ENCODE measurements around the gene LIN28B. TPM values are rescaled to one million over a fixed set of nuclear protein-coding genes. Genes with fewer than 3 reads are reported as not detected.

LIN28B gene
- not detected for total RNA-seq

DNA sequence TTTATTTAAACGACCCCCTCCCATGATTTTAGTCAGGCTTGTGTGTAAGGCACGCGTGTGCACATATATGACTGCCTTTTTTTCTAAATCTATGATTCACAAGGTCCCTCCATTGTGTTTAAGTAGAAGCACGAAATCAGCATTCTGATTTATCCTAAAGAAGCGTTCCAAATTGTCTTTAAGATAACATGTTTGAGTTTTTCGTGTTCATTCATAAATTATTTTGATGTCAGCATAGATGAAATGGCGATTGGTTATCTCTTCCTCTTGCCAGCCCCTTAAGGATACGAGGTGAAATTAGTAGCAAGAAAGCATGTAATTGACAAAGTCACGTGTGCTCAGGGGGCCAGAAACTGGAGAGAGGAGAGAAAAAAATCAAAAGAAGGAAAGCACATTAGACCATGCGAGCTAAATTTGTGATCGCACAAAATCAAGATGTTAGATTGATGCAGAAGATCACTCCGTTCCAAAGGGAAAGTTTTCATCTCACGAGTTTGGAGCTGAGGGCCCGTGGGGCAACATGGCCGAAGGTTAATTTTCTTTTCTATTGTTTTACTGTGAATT, at the start of gene LIN28B:
TSS of gene LIN28B (plus strand) at position 377 of the 564 bp plus-strand sequence. CDS start at position 521, 144 bp downstream.
- CTCF ChIA-PET: interaction anchor here (1.4 kb wide), 1 partner anchor 12 kb away, joined by 4 read pairs; no protein-coding TSS in a partner anchor
- no peak within 1 kb of the TSS for H3K27ac Mint-ChIP-seq
- H3K27me3 Mint-ChIP-seq (ENCODE audit: low read depth): peaks cover 59% of the 10 kb centered on the region
- H3K4me1 Mint-ChIP-seq (ENCODE audit: low read depth): peaks cover 19% of the 10 kb centered on the region
- peaks cover 3% of the 10 kb centered on the region for H3K36me3 Mint-ChIP-seq (ENCODE audit: low read depth)
- intact Hi-C loops (cut with micrococcal nuclease): no loop called here
- peak within 1 kb of the TSS; percentile 48 for H3K4me3 Mint-ChIP-seq
- no peak for DNase-seq
- H3K9me3 Mint-ChIP-seq: no peaks in the 10 kb centered on the region

GRCh38 chr6:104908031-104908887, 48.6 kb upstream of the LIN28B start:
- H3K27ac Mint-ChIP-seq: no peak overlapping the region
- H3K27me3 Mint-ChIP-seq (ENCODE audit: low read depth): peaks cover 17% of the 10 kb centered on the region
- no peak for DNase-seq
- no peaks in the 10 kb centered on the region for H3K36me3 Mint-ChIP-seq (ENCODE audit: low read depth)
- intact Hi-C loops (cut with micrococcal nuclease): no loop called here
- CTCF ChIA-PET: no interaction called here
- no peaks in the 10 kb centered on the region for H3K4me1 Mint-ChIP-seq (ENCODE audit: low read depth)
- no peaks in the 10 kb centered on the region for H3K9me3 Mint-ChIP-seq
- H3K4me3 Mint-ChIP-seq: no peak overlapping the region

GRCh38 chr6:104908888-104909525, 47.9 kb upstream of the LIN28B start:
- Mint-ChIP-seq H3K27ac (no peak overlapping the region), H3K9me3 (no peaks in the 10 kb centered on the region), H3K27me3 (ENCODE audit: low read depth) (peaks cover 17% of the 10 kb centered on the region), H3K4me3 (no peak overlapping the region), H3K36me3 (ENCODE audit: low read depth) (no peaks in the 10 kb centered on the region), H3K4me1 (ENCODE audit: low read depth) (no peaks in the 10 kb centered on the region)
- CTCF ChIA-PET: no interaction called here
- no peak for DNase-seq
- intact Hi-C loops (cut with micrococcal nuclease): no loop called here

DNA sequence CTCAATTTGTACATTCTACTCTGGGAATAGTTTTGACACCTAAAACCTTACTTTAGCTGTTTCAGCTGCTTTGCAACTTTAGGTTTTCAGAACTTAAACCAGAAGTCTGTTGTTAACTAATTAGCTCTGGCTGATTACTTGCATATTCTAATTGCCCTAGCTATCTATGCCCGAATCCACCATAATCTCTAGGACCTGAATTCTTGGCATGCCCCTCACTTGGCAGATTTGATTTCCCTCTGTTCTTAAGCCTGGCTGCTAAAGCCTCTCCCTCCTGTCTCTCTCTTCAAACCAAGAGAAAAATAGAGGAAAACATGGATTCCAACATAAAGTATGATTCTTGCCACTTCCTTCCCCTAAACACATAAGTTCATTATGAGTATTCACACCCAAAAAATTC, 35.0 kb upstream of the LIN28B start:
- CTCF ChIA-PET: no interaction called here
- H3K9me3 Mint-ChIP-seq: no peaks in the 10 kb centered on the region
- H3K27ac Mint-ChIP-seq: no peak overlapping the region
- intact Hi-C loops (cut with micrococcal nuclease): no loop called here
- no peak for DNase-seq
- H3K27me3 Mint-ChIP-seq (ENCODE audit: low read depth): peaks cover 21% of the 10 kb centered on the region
- H3K4me1 Mint-ChIP-seq (ENCODE audit: low read depth): no peaks in the 10 kb centered on the region
- H3K36me3 Mint-ChIP-seq (ENCODE audit: low read depth): no peaks in the 10 kb centered on the region
- H3K4me3 Mint-ChIP-seq: no peak overlapping the region

DNA sequence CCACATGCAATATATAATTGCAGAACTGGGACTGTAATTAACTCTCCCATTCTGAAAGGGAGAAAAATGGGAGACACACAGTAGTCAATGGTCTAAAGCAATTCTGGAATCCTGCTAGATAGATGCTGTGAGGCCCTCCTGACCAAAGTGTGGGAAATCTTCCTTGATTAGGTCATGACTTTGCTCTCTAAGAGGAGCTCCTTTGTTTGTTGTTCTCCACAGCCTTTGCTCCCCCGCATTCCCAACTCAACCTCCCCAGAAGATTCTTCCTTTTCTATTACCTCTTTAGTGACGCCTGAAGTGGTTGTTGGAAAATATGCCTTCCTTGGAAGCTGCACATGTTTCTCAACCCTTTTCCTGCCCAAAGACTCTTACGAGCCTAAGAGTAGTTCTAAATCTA, 28.8 kb upstream of the LIN28B start:
- CTCF ChIA-PET: no interaction called here
- Mint-ChIP-seq H3K27ac (no peak overlapping the region), H3K9me3 (no peaks in the 10 kb centered on the region), H3K27me3 (ENCODE audit: low read depth) (peaks cover 12% of the 10 kb centered on the region), H3K4me1 (ENCODE audit: low read depth) (no peaks in the 10 kb centered on the region), H3K36me3 (ENCODE audit: low read depth) (no peaks in the 10 kb centered on the region), H3K4me3 (no peak overlapping the region)
- intact Hi-C loops (cut with micrococcal nuclease): no loop called here
- no peak for DNase-seq

DNA sequence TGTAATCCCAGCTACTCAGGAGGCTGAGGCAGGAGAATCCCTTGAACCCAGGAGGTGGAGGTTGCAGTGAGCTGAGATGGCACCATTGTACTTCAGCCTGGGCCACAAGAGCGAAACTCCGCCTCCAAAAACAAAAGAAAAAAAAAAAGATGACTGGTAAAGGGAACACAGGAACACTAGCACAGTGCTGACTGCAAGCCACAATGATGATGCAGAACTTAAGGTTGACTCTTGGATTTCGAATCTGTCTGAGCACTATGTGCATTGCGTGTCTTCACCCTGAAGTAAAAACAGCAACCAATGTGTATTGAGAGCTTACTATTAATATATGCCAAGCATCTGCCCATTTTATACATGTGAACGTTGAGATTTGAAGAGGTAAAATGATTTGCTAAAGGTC, 27.6 kb upstream of the LIN28B start:
- Mint-ChIP-seq H3K36me3 (ENCODE audit: low read depth) (no peaks in the 10 kb centered on the region), H3K4me3 (no peak overlapping the region), H3K27me3 (ENCODE audit: low read depth) (peaks cover 9% of the 10 kb centered on the region), H3K4me1 (ENCODE audit: low read depth) (no peaks in the 10 kb centered on the region), H3K27ac (no peak overlapping the region), H3K9me3 (no peaks in the 10 kb centered on the region)
- CTCF ChIA-PET: interaction anchor here (0.7 kb wide), 1 partner anchor 270 kb away, joined by 3 read pairs; no protein-coding TSS in a partner anchor
- DNase-seq: no peak
- intact Hi-C loops (cut with micrococcal nuclease): no loop called here

GRCh38 chr6:104930939-104931338, 26.0 kb upstream of the LIN28B start:
- CTCF ChIA-PET: interaction anchor here (0.7 kb wide), 1 partner anchor 33 kb away, joined by 3 read pairs; no protein-coding TSS in a partner anchor
- intact Hi-C loops (cut with micrococcal nuclease): no loop called here
- Mint-ChIP-seq H3K4me3 (no peak overlapping the region), H3K27ac (no peak overlapping the region), H3K4me1 (ENCODE audit: low read depth) (no peaks in the 10 kb centered on the region), H3K36me3 (ENCODE audit: low read depth) (no peaks in the 10 kb centered on the region), H3K27me3 (ENCODE audit: low read depth) (peaks cover 11% of the 10 kb centered on the region), H3K9me3 (no peaks in the 10 kb centered on the region)
- no peak for DNase-seq

GRCh38 chr6:104936766-104937535, 20.0 kb upstream of the LIN28B start:
- H3K4me3 Mint-ChIP-seq: no peak overlapping the region
- CTCF ChIA-PET: no interaction called here
- H3K27ac Mint-ChIP-seq: no peak overlapping the region
- no peaks in the 10 kb centered on the region for H3K9me3 Mint-ChIP-seq
- DNase-seq: no peak
- peaks cover 36% of the 10 kb centered on the region for H3K27me3 Mint-ChIP-seq (ENCODE audit: low read depth)
- intact Hi-C loops (cut with micrococcal nuclease): no loop called here
- peaks cover 5% of the 10 kb centered on the region for H3K4me1 Mint-ChIP-seq (ENCODE audit: low read depth)
- H3K36me3 Mint-ChIP-seq (ENCODE audit: low read depth): peaks cover 3% of the 10 kb centered on the region

DNA sequence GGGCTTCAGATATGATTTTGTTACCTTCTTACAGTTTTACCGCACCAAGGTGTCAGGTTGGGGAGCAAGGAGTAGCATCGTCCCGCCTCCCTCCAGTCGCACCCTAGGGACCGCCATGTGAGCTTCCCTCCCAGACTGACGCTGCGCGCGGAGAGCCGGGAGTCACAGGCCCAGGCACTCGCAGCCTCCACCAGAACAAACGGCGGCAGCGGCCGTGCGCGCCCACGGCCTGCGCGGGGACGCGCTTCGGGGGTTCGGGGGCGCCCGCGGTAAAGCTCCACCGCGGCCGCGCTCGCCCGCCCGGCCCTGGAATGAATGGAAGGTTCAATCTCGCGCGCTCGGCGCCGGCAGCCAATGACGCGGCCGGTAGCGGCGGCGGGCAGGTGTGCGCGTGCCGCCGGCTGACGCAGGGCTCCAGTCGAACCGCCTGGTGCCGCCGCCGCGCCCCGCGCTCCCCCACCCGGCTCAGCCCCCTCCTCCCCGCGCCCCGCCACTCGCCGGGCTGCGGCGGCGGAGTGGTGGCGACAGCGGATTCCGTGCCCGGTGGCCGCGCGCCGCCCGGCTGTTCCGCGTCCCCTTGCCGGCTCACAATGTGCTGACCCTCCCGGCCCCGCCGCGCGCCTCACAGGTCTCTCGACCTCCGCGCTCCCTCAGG, 16.5 kb upstream of the LIN28B start:
- CTCF ChIA-PET: interaction anchor here (0.9 kb wide), 1 partner anchor 137 kb away, joined by 3 read pairs; no protein-coding TSS in a partner anchor
- DNase-seq: no peak
- Mint-ChIP-seq H3K4me3 (peak overlapping the region; percentile 42), H3K27ac (no peak overlapping the region), H3K9me3 (no peaks in the 10 kb centered on the region), H3K27me3 (ENCODE audit: low read depth) (peaks cover 45% of the 10 kb centered on the region), H3K4me1 (ENCODE audit: low read depth) (peaks cover 5% of the 10 kb centered on the region), H3K36me3 (ENCODE audit: low read depth) (peaks cover 3% of the 10 kb centered on the region)
- intact Hi-C loops (cut with micrococcal nuclease): loop anchor here (2.0 kb wide), 1 partner anchor 258 kb away; no protein-coding TSS in a partner anchor

DNA sequence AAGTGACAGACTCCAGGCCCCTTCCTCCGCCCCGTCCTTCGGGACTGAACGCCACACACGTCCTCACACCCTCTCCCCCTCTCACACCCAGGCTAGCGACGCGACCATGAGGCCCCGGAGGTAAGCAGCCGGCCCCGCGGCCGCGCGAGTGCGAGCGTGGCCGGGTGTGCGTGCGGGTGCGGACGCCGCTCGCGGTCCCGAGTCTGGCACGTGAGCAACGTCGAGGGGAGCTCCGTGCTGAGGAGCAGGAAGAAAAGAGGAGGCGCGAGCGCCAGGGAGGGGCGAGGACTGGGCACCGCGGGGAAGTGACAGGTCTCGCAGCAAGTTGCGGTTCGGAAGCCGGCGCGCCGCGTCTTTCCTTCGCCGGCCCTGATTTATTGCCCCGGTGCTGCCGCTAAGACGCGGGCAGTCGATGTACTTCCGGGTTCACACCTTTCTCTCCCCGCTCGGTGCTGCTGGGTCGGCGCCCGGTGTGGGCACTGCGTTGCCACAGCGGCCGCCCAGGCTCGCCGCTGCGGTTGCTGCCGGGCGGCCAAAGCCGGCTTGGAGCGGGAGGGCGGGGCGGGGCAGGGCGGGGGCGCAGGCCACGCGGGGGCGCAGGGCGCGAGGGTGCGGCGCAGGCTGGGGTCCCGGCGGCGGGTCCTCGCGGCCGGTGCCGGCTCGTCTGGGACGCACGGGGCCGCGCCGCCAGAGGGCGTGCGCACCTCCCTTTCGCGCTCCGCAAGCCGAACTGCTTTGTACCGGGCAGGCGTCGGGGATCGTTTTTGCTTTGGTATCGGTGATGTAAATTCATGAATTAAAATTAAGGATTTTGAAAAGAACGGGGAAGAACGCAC, 15.8 kb upstream of the LIN28B start:
- Mint-ChIP-seq H3K27me3 (ENCODE audit: low read depth) (peaks cover 43% of the 10 kb centered on the region), H3K27ac (no peak overlapping the region), H3K36me3 (ENCODE audit: low read depth) (peaks cover 3% of the 10 kb centered on the region), H3K4me1 (ENCODE audit: low read depth) (peaks cover 5% of the 10 kb centered on the region), H3K9me3 (no peaks in the 10 kb centered on the region), H3K4me3 (peak overlapping the region; percentile 65)
- intact Hi-C loops (cut with micrococcal nuclease): loop anchor here (1.0 to 2.0 kb wide), 3 partner anchors 137 to 462 kb away; partner anchors contain the start of gene PREP
- CTCF ChIA-PET: interaction anchor here (0.9 kb wide), 1 partner anchor 136 kb away, joined by 3 read pairs; no protein-coding TSS in a partner anchor
- peak; percentile 45 for DNase-seq

DNA sequence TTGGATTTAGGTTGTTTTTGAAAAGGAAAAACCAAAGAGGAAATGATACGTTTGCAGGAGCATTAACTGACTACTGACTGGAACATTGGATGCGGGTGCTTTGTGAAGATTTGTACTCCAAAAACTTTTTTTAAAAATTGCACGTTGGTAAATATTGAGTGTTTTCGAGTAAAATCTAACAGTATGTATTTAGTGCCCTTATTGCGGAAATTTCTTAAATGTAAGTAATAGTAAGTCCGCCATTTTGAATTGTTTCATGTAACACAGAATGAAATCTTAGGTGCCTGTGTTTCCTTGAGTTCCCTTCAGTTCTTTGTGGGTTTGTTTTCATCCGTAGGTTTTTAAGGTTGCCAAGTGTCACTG, 15.2 kb upstream of the LIN28B start:
- intact Hi-C loops (cut with micrococcal nuclease): loop anchor here (1.0 to 2.0 kb wide), 4 partner anchors 137 to 462 kb away; partner anchors contain the start of gene PREP
- H3K4me1 Mint-ChIP-seq (ENCODE audit: low read depth): peaks cover 5% of the 10 kb centered on the region
- H3K27ac Mint-ChIP-seq: no peak overlapping the region

More for the DNA sequence above, 15.2 kb upstream of the LIN28B start:
- Mint-ChIP-seq H3K27me3 (ENCODE audit: low read depth) (peaks cover 37% of the 10 kb centered on the region), H3K36me3 (ENCODE audit: low read depth) (peaks cover 3% of the 10 kb centered on the region), H3K4me3 (peak overlapping the region; percentile 65), H3K9me3 (no peaks in the 10 kb centered on the region)
- no peak for DNase-seq
- CTCF ChIA-PET: no interaction called here
